ENCODE results near the gene INTS14. TPM values are rescaled to one million over a fixed set of nuclear protein-coding genes. Genes with fewer than 3 reads are reported as not detected.
"Not testable (repeated sequence)": the region's sequence is repeated elsewhere in the genome, so short reads cannot be mapped to it uniquely, and the experiment has no call there.

INTS14 gene
- total RNA-seq, 2 donors from 2014 or later: 33.4 to 37.7 TPM

- no peaks in the 10 kb centered on the region for H3K27me3 ChIP-seq (ENCODE audit: control insufficient read depth, insufficient read depth, low read length, poor library complexity, severe bottlenecking)
- Mint-ChIP-seq H3K27ac (no peak overlapping the region), H3K4me3 (no peak overlapping the region), H3K36me3 (ENCODE audit: low read depth) (peaks cover 34% of the 10 kb centered on the region), H3K4me1 (peaks cover 10% of the 10 kb centered on the region), H3K9me3 (no peaks in the 10 kb centered on the region), H3K27me3 (ENCODE audit: insufficient read depth) (no peaks in the 10 kb centered on the region)
- no peak overlapping the region for H3K9ac ChIP-seq (ENCODE audit: extremely low read depth, low read length, poor library complexity, severe bottlenecking)
- H3K4me1 ChIP-seq (ENCODE audit: control insufficient read depth, insufficient read depth, low read length): no peaks in the 10 kb centered on the region
- no peak overlapping the region for H3K4me3 ChIP-seq (ENCODE audit: low read length)
- DNase-seq: no peak
- TF ChIP-seq CTCF (conservative IDR thresholded peaks at IDR 0.05): no peak
- no peak overlapping the region for H3K27ac ChIP-seq (ENCODE audit: low read depth, low read length)
- H3K36me3 ChIP-seq (ENCODE audit: control insufficient read depth, insufficient read depth, low read length): peaks cover 28% of the 10 kb centered on the region
- H3K9me3 ChIP-seq (ENCODE audit: control insufficient read depth, low read length): no peaks in the 10 kb centered on the region
- 92 to 100% methylated on average over 2 of the region's 2 CpGs for WGBS, 2 experiments (ENCODE audit: insufficient coverage in 1 of 2, insufficient read length in 1 of 2)
Measured at GRCh38 chr15:65551183-65551582, 59.7 kb downstream of the INTS14 start.

GRCh38 chr15:65550681-65551098 lies 60.2 kb downstream of the INTS14 start:
- no peak overlapping the region for H3K4me3 ChIP-seq (ENCODE audit: low read length)
- peaks cover 24% of the 10 kb centered on the region for H3K36me3 ChIP-seq (ENCODE audit: control insufficient read depth, insufficient read depth, low read length)
- H3K27ac ChIP-seq (ENCODE audit: low read depth, low read length): no peak overlapping the region
- no peaks in the 10 kb centered on the region for H3K27me3 ChIP-seq (ENCODE audit: control insufficient read depth, insufficient read depth, low read length, poor library complexity, severe bottlenecking)
- Mint-ChIP-seq H3K27me3 (ENCODE audit: insufficient read depth) (no peaks in the 10 kb centered on the region), H3K27ac (peak overlapping the region; percentile 53), H3K9me3 (no peaks in the 10 kb centered on the region), H3K4me3 (no peak overlapping the region), H3K4me1 (peaks cover 10% of the 10 kb centered on the region), H3K36me3 (ENCODE audit: low read depth) (peaks cover 31% of the 10 kb centered on the region)
- H3K9me3 ChIP-seq (ENCODE audit: control insufficient read depth, low read length): no peaks in the 10 kb centered on the region
- DNase-seq: peak; percentile 56
- 75 to 100% methylated on average over 2 to 3 of the region's 3 CpGs for WGBS, 2 experiments (ENCODE audit: insufficient coverage in 1 of 2, insufficient read length in 1 of 2)
- no peak overlapping the region for H3K9ac ChIP-seq (ENCODE audit: extremely low read depth, low read length, poor library complexity, severe bottlenecking)
- no peaks in the 10 kb centered on the region for H3K4me1 ChIP-seq (ENCODE audit: control insufficient read depth, insufficient read depth, low read length)
- no peak for TF ChIP-seq CTCF (conservative IDR thresholded peaks at IDR 0.05)

GRCh38 chr15:65549288-65549687 lies 61.6 kb downstream of the INTS14 start:
- H3K36me3 ChIP-seq (ENCODE audit: control insufficient read depth, insufficient read depth, low read length): peaks cover 12% of the 10 kb centered on the region
- not testable (repeated sequence) for H3K9me3 ChIP-seq (ENCODE audit: control insufficient read depth, low read length); DNase-seq; H3K9ac ChIP-seq (ENCODE audit: extremely low read depth, low read length, poor library complexity, severe bottlenecking); H3K27me3 Mint-ChIP-seq (ENCODE audit: insufficient read depth); H3K27ac Mint-ChIP-seq; H3K4me1 ChIP-seq (ENCODE audit: control insufficient read depth, insufficient read depth, low read length); H3K4me3 Mint-ChIP-seq; H3K9me3 Mint-ChIP-seq; H3K27me3 ChIP-seq (ENCODE audit: control insufficient read depth, insufficient read depth, low read length, poor library complexity, severe bottlenecking); H3K27ac ChIP-seq (ENCODE audit: low read depth, low read length); H3K4me3 ChIP-seq (ENCODE audit: low read length)
- Mint-ChIP-seq H3K4me1 (peaks cover 10% of the 10 kb centered on the region), H3K36me3 (ENCODE audit: low read depth) (peaks cover 19% of the 10 kb centered on the region)
- WGBS, 2 experiments (ENCODE audit: insufficient coverage in 1 of 2, insufficient read length in 1 of 2): 92 to 100% methylated on average over 2 to 8 of the region's 9 CpGs

GRCh38 chr15:65547841-65548240 lies 63.1 kb downstream of the INTS14 start:
- Histone ChIP-seq H3K36me3 (ENCODE audit: control insufficient read depth, insufficient read depth, low read length) (no peaks in the 10 kb centered on the region), H3K9me3 (ENCODE audit: control insufficient read depth, low read length) (no peaks in the 10 kb centered on the region), H3K4me3 (ENCODE audit: low read length) (no peak overlapping the region), H3K27me3 (ENCODE audit: control insufficient read depth, insufficient read depth, low read length, poor library complexity, severe bottlenecking) (no peaks in the 10 kb centered on the region), H3K4me1 (ENCODE audit: control insufficient read depth, insufficient read depth, low read length) (no peaks in the 10 kb centered on the region), H3K9ac (ENCODE audit: extremely low read depth, low read length, poor library complexity, severe bottlenecking) (no peak overlapping the region), H3K27ac (ENCODE audit: low read depth, low read length) (no peak overlapping the region)
- no peaks in the 10 kb centered on the region for H3K9me3 Mint-ChIP-seq
- peaks cover 12% of the 10 kb centered on the region for H3K36me3 Mint-ChIP-seq (ENCODE audit: low read depth)
- H3K27ac Mint-ChIP-seq: no peak overlapping the region
- no peak overlapping the region for H3K4me3 Mint-ChIP-seq
- no peaks in the 10 kb centered on the region for H3K27me3 Mint-ChIP-seq (ENCODE audit: insufficient read depth)
- no peak for TF ChIP-seq CTCF (conservative IDR thresholded peaks at IDR 0.05)
- no peak for DNase-seq
- peaks cover 10% of the 10 kb centered on the region for H3K4me1 Mint-ChIP-seq

Measured in endodermal cell (in vitro differentiated cells).